Memory B cell (primary cell): ENCODE data around the gene HBA2.
"Not testable (repeated sequence)": the region's sequence is repeated elsewhere in the genome, so short reads cannot be mapped to it uniquely, and the experiment has no call there.

Source experiments
- ATAC-seq: fragments of 150-1000 bp; cut with Tn5 transposase; 2 replicates; pipeline ENCODE4 v1.10.0; 2021; ENCODE audit warnings: low read depth, mild to moderate bottlenecking, moderate library complexity
- DNase-seq, 2 donors: peaks; one replicate each; pipeline ENCODE4 v3.0.0; 2022; ENCODE audit warnings: low spot score in 2 of 2
- H3K27ac Mint-ChIP-seq: one replicate; pipeline ENCODE4 v1.8.0; 2022; ENCODE audit warnings: mild to moderate bottlenecking, moderate library complexity, mixed read lengths
- H3K27me3 Mint-ChIP-seq: one replicate; pipeline ENCODE4 v1.8.0; 2022; ENCODE audit warnings: mixed read lengths
- H3K36me3 Mint-ChIP-seq: one replicate; pipeline ENCODE4 v1.8.0; 2022; ENCODE audit warnings: mild to moderate bottlenecking, mixed read lengths
- H3K4me1 Mint-ChIP-seq: one replicate; pipeline ENCODE4 v1.8.0; 2022; ENCODE audit warnings: mixed read lengths
- H3K4me3 Mint-ChIP-seq: one replicate; pipeline ENCODE4 v1.8.0; 2022; ENCODE audit warnings: mild to moderate bottlenecking, moderate library complexity, mixed read lengths
- H3K9me3 Mint-ChIP-seq: one replicate; pipeline ENCODE4 v1.8.0; 2022; ENCODE audit warnings: mixed read lengths

HBA2 gene

GRCh38 chr16:185691-186090 lies 13.0 kb downstream of the HBA2 start:
- H3K36me3 Mint-ChIP-seq, result peaks cover 18% of the 10 kb centered on the region
- H3K27ac Mint-ChIP-seq, result no peak overlapping the region

GRCh38 chr16:187330-187729 lies 14.7 kb downstream of the HBA2 start:
- DNase-seq (no peak), ATAC-seq (no peak)
- no peaks in the 10 kb centered on the region for H3K27me3 Mint-ChIP-seq
- no peak overlapping the region for H3K27ac Mint-ChIP-seq
- H3K36me3 Mint-ChIP-seq, result peaks cover 26% of the 10 kb centered on the region
- no peaks in the 10 kb centered on the region for H3K4me1 Mint-ChIP-seq
- H3K4me3 Mint-ChIP-seq, result no peak overlapping the region
- H3K9me3 Mint-ChIP-seq, result no peaks in the 10 kb centered on the region

More at GRCh38 chr16:185691-186090, 13.0 kb downstream of the HBA2 start:
- DNase-seq, result no peak
- Mint-ChIP-seq H3K27me3 (no peaks in the 10 kb centered on the region), H3K9me3 (no peaks in the 10 kb centered on the region), H3K4me3 (no peak overlapping the region), H3K4me1 (no peaks in the 10 kb centered on the region)
- ATAC-seq, result no peak

GRCh38 chr16:188674-189073 lies 16.0 kb downstream of the HBA2 start:
- ATAC-seq, result peak; percentile 60
- Mint-ChIP-seq H3K36me3 (peaks cover 30% of the 10 kb centered on the region), H3K27me3 (no peaks in the 10 kb centered on the region), H3K27ac (no peak overlapping the region), H3K4me1 (no peaks in the 10 kb centered on the region), H3K9me3 (no peaks in the 10 kb centered on the region), H3K4me3 (no peak overlapping the region)
- no peak for DNase-seq

GRCh38 chr16:189604-190186 lies 17.0 kb downstream of the HBA2 start:
- Mint-ChIP-seq H3K9me3 (no peaks in the 10 kb centered on the region), H3K27ac (no peak overlapping the region), H3K36me3 (peaks cover 30% of the 10 kb centered on the region), H3K4me3 (no peak overlapping the region), H3K27me3 (no peaks in the 10 kb centered on the region), H3K4me1 (no peaks in the 10 kb centered on the region)
- DNase-seq (no peak), ATAC-seq (no peak)

- no peak overlapping the region for H3K4me3 Mint-ChIP-seq
- no peaks in the 10 kb centered on the region for H3K27me3 Mint-ChIP-seq
- no peak overlapping the region for H3K27ac Mint-ChIP-seq
- ATAC-seq (no peak), DNase-seq (no peak)
- peaks cover 26% of the 10 kb centered on the region for H3K36me3 Mint-ChIP-seq
- H3K4me1 Mint-ChIP-seq, result no peaks in the 10 kb centered on the region
- no peaks in the 10 kb centered on the region for H3K9me3 Mint-ChIP-seq
Measured at GRCh38 chr16:191831-192230, 19.2 kb downstream of the HBA2 start.

- no peak overlapping the region for H3K27ac Mint-ChIP-seq
- no peaks in the 10 kb centered on the region for H3K9me3 Mint-ChIP-seq
- ATAC-seq, result no peak
- H3K4me1 Mint-ChIP-seq, result no peaks in the 10 kb centered on the region
- no peaks in the 10 kb centered on the region for H3K27me3 Mint-ChIP-seq
- H3K4me3 Mint-ChIP-seq, result no peak overlapping the region
- H3K36me3 Mint-ChIP-seq, result peaks cover 22% of the 10 kb centered on the region
- DNase-seq, result no peak
Measured at GRCh38 chr16:192686-193085, 20.0 kb downstream of the HBA2 start.

- H3K4me1 Mint-ChIP-seq, result no peaks in the 10 kb centered on the region
- peaks cover 22% of the 10 kb centered on the region for H3K36me3 Mint-ChIP-seq
- H3K27ac Mint-ChIP-seq, result no peak overlapping the region
- no peaks in the 10 kb centered on the region for H3K9me3 Mint-ChIP-seq
- no peak for DNase-seq
- no peak overlapping the region for H3K4me3 Mint-ChIP-seq
- no peak for ATAC-seq
- no peaks in the 10 kb centered on the region for H3K27me3 Mint-ChIP-seq
Measured at GRCh38 chr16:193441-193840, 20.8 kb downstream of the HBA2 start.

GRCh38 chr16:194516-194915 lies 21.8 kb downstream of the HBA2 start:
- Mint-ChIP-seq H3K27ac (no peak overlapping the region), H3K27me3 (no peaks in the 10 kb centered on the region), H3K9me3 (no peaks in the 10 kb centered on the region), H3K36me3 (peaks cover 17% of the 10 kb centered on the region), H3K4me3 (no peak overlapping the region), H3K4me1 (no peaks in the 10 kb centered on the region)
- no peak for DNase-seq
- no peak for ATAC-seq

- H3K4me3 Mint-ChIP-seq, result no peak overlapping the region
- DNase-seq, result no peak
- ATAC-seq, result no peak
- no peaks in the 10 kb centered on the region for H3K4me1 Mint-ChIP-seq
- H3K36me3 Mint-ChIP-seq, result peaks cover 8% of the 10 kb centered on the region
- no peak overlapping the region for H3K27ac Mint-ChIP-seq
- no peaks in the 10 kb centered on the region for H3K9me3 Mint-ChIP-seq
- H3K27me3 Mint-ChIP-seq, result no peaks in the 10 kb centered on the region
Measured at GRCh38 chr16:200388-200787, 27.7 kb downstream of the HBA2 start.

- H3K27me3 Mint-ChIP-seq, result no peaks in the 10 kb centered on the region
- H3K27ac Mint-ChIP-seq, result no peak overlapping the region
- no peaks in the 10 kb centered on the region for H3K9me3 Mint-ChIP-seq
- no peak overlapping the region for H3K4me3 Mint-ChIP-seq
- H3K36me3 Mint-ChIP-seq, result peaks cover 20% of the 10 kb centered on the region
- H3K4me1 Mint-ChIP-seq, result no peaks in the 10 kb centered on the region
- no peak for ATAC-seq
- no peak for DNase-seq
Measured at GRCh38 chr16:203246-203645, 30.6 kb downstream of the HBA2 start.

- H3K4me1 Mint-ChIP-seq, H3K27me3 Mint-ChIP-seq, H3K27ac Mint-ChIP-seq, H3K9me3 Mint-ChIP-seq, H3K4me3 Mint-ChIP-seq, ATAC-seq, DNase-seq: not testable (repeated sequence)
- H3K36me3 Mint-ChIP-seq, result peaks cover 23% of the 10 kb centered on the region
Measured at GRCh38 chr16:204046-204445, 31.4 kb downstream of the HBA2 start.

- DNase-seq, H3K4me1 Mint-ChIP-seq, ATAC-seq, H3K4me3 Mint-ChIP-seq, H3K27ac Mint-ChIP-seq, H3K9me3 Mint-ChIP-seq, H3K27me3 Mint-ChIP-seq: not testable (repeated sequence)
- H3K36me3 Mint-ChIP-seq, result peaks cover 18% of the 10 kb centered on the region
Measured at GRCh38 chr16:209359-209758, 36.7 kb downstream of the HBA2 start.

- not testable (repeated sequence) for H3K4me1 Mint-ChIP-seq, H3K27ac Mint-ChIP-seq
- peaks cover 11% of the 10 kb centered on the region for H3K36me3 Mint-ChIP-seq
Measured at GRCh38 chr16:211631-212180, 39.0 kb downstream of the HBA2 start.

GRCh38 chr16:212999-213398 lies 40.3 kb downstream of the HBA2 start:
- Mint-ChIP-seq H3K4me1 (no peaks in the 10 kb centered on the region), H3K36me3 (peaks cover 10% of the 10 kb centered on the region), H3K27me3 (no peaks in the 10 kb centered on the region), H3K9me3 (no peaks in the 10 kb centered on the region), H3K4me3 (no peak overlapping the region), H3K27ac (no peak overlapping the region)
- no peak for ATAC-seq
- DNase-seq, result no peak

More at GRCh38 chr16:211631-212180, 39.0 kb downstream of the HBA2 start:
- H3K27me3 Mint-ChIP-seq, H3K4me3 Mint-ChIP-seq, DNase-seq, ATAC-seq, H3K9me3 Mint-ChIP-seq: not testable (repeated sequence)

- no peak for ATAC-seq
Measured at GRCh38 chr16:220021-220420, 47.3 kb downstream of the HBA2 start.

More at GRCh38 chr16:220021-220420, 47.3 kb downstream of the HBA2 start:
- Mint-ChIP-seq H3K4me1 (peaks cover 6% of the 10 kb centered on the region), H3K9me3 (no peaks in the 10 kb centered on the region), H3K36me3 (peaks cover 21% of the 10 kb centered on the region), H3K4me3 (no peak overlapping the region), H3K27me3 (no peaks in the 10 kb centered on the region), H3K27ac (no peak overlapping the region)
- DNase-seq, result no peak
